Activated CD8-positive, alpha-beta memory T cell treated with anti-CD3 and anti-CD28 coated beads for 24 hours (primary cell): ENCODE data around the gene SDC3.

Experiments used
- DNase-seq: peaks from one replicate; pipeline ENCODE4 v3.0.0-alpha.2; 2020

SDC3 gene

GRCh38 chr1:30903343-30904034 is 5.1 kb downstream of the SDC3 start:
- DNase-seq, result no peak

- no peak for DNase-seq
Measured at GRCh38 chr1:30902593-30903290, 5.8 kb downstream of the SDC3 start.

- DNase-seq, result no peak
Measured at GRCh38 chr1:30901798-30902581, 6.6 kb downstream of the SDC3 start.

GRCh38 chr1:30900931-30901560 is 7.5 kb downstream of the SDC3 start:
- DNase-seq, result no peak

- no peak for DNase-seq
Measured at GRCh38 chr1:30900486-30900885, 8.1 kb downstream of the SDC3 start.

- DNase-seq, result no peak
Measured at GRCh38 chr1:30899577-30900389, 8.8 kb downstream of the SDC3 start.

- DNase-seq, result no peak
Measured at GRCh38 chr1:30898031-30898815, 10.3 kb downstream of the SDC3 start.

- DNase-seq, result no peak
Measured at GRCh38 chr1:30896905-30897304, 11.7 kb downstream of the SDC3 start.

GRCh38 chr1:30895944-30896660 is 12.5 kb downstream of the SDC3 start:
- no peak for DNase-seq

- no peak for DNase-seq
Measured at GRCh38 chr1:30895382-30895943, 13.1 kb downstream of the SDC3 start.

GRCh38 chr1:30894508-30894973 is 14.0 kb downstream of the SDC3 start:
- no peak for DNase-seq

GRCh38 chr1:30893776-30894507 is 14.6 kb downstream of the SDC3 start:
- no peak for DNase-seq

- DNase-seq, result no peak
Measured at GRCh38 chr1:30892671-30893073, 15.9 kb downstream of the SDC3 start.

GRCh38 chr1:30891227-30891552 is 17.4 kb downstream of the SDC3 start:
- DNase-seq, result no peak

GRCh38 chr1:30890502-30891226 is 17.9 kb downstream of the SDC3 start:
- no peak for DNase-seq

- DNase-seq, result no peak
Measured at GRCh38 chr1:30889511-30889910, 19.0 kb downstream of the SDC3 start.

GRCh38 chr1:30888975-30889374 is 19.6 kb downstream of the SDC3 start:
- DNase-seq, result no peak

- no peak for DNase-seq
Measured at GRCh38 chr1:30888391-30888790, 20.2 kb downstream of the SDC3 start.
